GM23338 (cell line): ENCODE data around the gene FOXO3. TPM values are rescaled to one million over a fixed set of nuclear protein-coding genes. Genes with fewer than 3 reads are reported as not detected.

ENCODE experiments used
- ATAC-seq: fragments of 200-7000 bp; cut with Tn5 transposase; 3 replicates; pipeline ENCODE4 v1.9.1; 2020
- DNase-seq: peaks from one replicate; pipeline ENCODE4 v3.0.0-alpha.2; 2015; ENCODE audit warnings: low spot score
- H2AFZ ChIP-seq: fragments of 200-600 bp; sonication (generic); 2 replicates; pipeline ENCODE4 v1.8.0; 2016; ENCODE audit warnings: antibody characterized with exemption, mild to moderate bottlenecking, moderate library complexity
- H3F3A ChIP-seq: fragments of 200-600 bp; sonication (generic); replicated peaks from 2 replicates; pipeline ENCODE4 v1.8.0; 2017; ENCODE audit warnings: antibody characterized with exemption, mixed run types, low read depth
- H3K27ac ChIP-seq: fragments of 200-600 bp; sonication (generic); 2 replicates; pipeline ENCODE4 v1.6.1; 2016; ENCODE audit warnings: low read depth
- H3K27me3 ChIP-seq: fragments of 200-600 bp; sonication (generic); 2 replicates; pipeline ENCODE4 v1.8.0; 2016; ENCODE audit warnings: mild to moderate bottlenecking, mixed run types, moderate library complexity; ENCODE audit not compliant: insufficient read depth
- H3K36me3 ChIP-seq: fragments of 200-600 bp; sonication (generic); 2 replicates; pipeline ENCODE4 v1.8.0; 2016; ENCODE audit warnings: mild to moderate bottlenecking; ENCODE audit not compliant: insufficient read depth
- H3K4me1 ChIP-seq: fragments of 200-600 bp; sonication (generic); 2 replicates; pipeline ENCODE4 v1.8.0; 2016; ENCODE audit warnings: mild to moderate bottlenecking, moderate library complexity; ENCODE audit not compliant: insufficient read depth
- H3K4me2 ChIP-seq: fragments of 200-600 bp; sonication (generic); 2 replicates; pipeline ENCODE4 v1.7.1; 2017; ENCODE audit warnings: mixed run types
- H3K4me3 ChIP-seq: fragments of 200-600 bp; sonication (generic); 2 replicates; pipeline ENCODE4 v1.6.1; 2016; ENCODE audit warnings: mixed run types
- H3K79me2 ChIP-seq: fragments of 200-600 bp; sonication (generic); replicated peaks from 2 replicates; pipeline ENCODE4 v1.8.0; 2017; ENCODE audit warnings: mild to moderate bottlenecking; ENCODE audit not compliant: insufficient read depth
- H3K9me2 ChIP-seq: fragments of 200-600 bp; sonication (generic); 2 replicates; pipeline ENCODE4 v1.8.0; 2017; ENCODE audit not compliant: insufficient read depth
- H4K20me1 ChIP-seq: fragments of 200-600 bp; sonication (generic); replicated peaks from 2 replicates; pipeline ENCODE4 v1.8.0; 2017; ENCODE audit warnings: mild to moderate bottlenecking; ENCODE audit not compliant: insufficient read depth
- H3K27ac Mint-ChIP-seq: 2 replicates; pipeline ENCODE4 v1.8.0; 2020; ENCODE audit warnings: inconsistent platforms, mild to moderate bottlenecking, moderate library complexity, mixed read lengths
- H3K27me3 Mint-ChIP-seq: 3 replicates; pipeline ENCODE4 v1.8.0; 2022; ENCODE audit warnings: low read depth, mild to moderate bottlenecking, moderate library complexity, mixed read lengths, inconsistent platforms; ENCODE audit not compliant: insufficient read depth, poor library complexity
- H3K36me3 Mint-ChIP-seq: 3 replicates; pipeline ENCODE4 v1.8.0; 2021; ENCODE audit warnings: low read depth, mild to moderate bottlenecking, inconsistent platforms, moderate library complexity, mixed read lengths
- H3K4me1 Mint-ChIP-seq: 3 replicates; pipeline ENCODE4 v1.8.0; 2020; ENCODE audit warnings: mild to moderate bottlenecking, inconsistent platforms, mixed read lengths
- H3K4me3 Mint-ChIP-seq: 3 replicates; pipeline ENCODE4 v1.8.0; 2021; ENCODE audit warnings: moderate library complexity, mild to moderate bottlenecking, inconsistent platforms, mixed read lengths
- H3K9me3 Mint-ChIP-seq: 3 replicates; pipeline ENCODE4 v1.8.0; 2020; ENCODE audit warnings: moderate library complexity, mild to moderate bottlenecking, inconsistent platforms, mixed read lengths
- CREB1 ChIP-seq: fragments of 250-450 bp; sonication (Bioruptor Pico); IDR thresholded peaks from 2 replicates; pipeline ENCODE4 v1.5.0; 2020; ENCODE audit warnings: low read depth, mild to moderate bottlenecking, moderate library complexity
- CTCF ChIP-seq, 2 experiments: fragments of 200-600 bp in 1 of 2; sonication (generic) in 1 of 2; conservative IDR thresholded peaks; 2 replicates each; pipeline versions ENCODE4 v1.5.1 to v1.6.1; 2016 to 2017; ENCODE audit warnings: antibody characterized with exemption in 2 of 2, low read depth in 2 of 2, mild to moderate bottlenecking in 2 of 2, moderate library complexity in 1 of 2
- ETS1 ChIP-seq: IDR thresholded peaks from 2 replicates; pipeline ENCODE4 v1.6.1; 2016; ENCODE audit warnings: antibody characterized with exemption
- EZH2 ChIP-seq: fragments of 200-600 bp; sonication (generic); IDR thresholded peaks from one replicate; pipeline ENCODE4 v1.8.0; 2017; ENCODE audit warnings: antibody characterized with exemption, mild to moderate bottlenecking, low read depth; ENCODE audit not compliant: unreplicated experiment
- EZH2phosphoT487 ChIP-seq: fragments of 200-600 bp; sonication (generic); IDR thresholded peaks from one replicate; pipeline ENCODE4 v1.8.1; 2018; ENCODE audit warnings: antibody characterized with exemption; ENCODE audit not compliant: unreplicated experiment
- JUNB ChIP-seq: IDR thresholded peaks from one replicate; pipeline ENCODE4 v1.6.1; 2016; ENCODE audit warnings: antibody characterized with exemption; ENCODE audit not compliant: unreplicated experiment
- NANOG ChIP-seq: IDR thresholded peaks from 2 replicates; pipeline ENCODE4 v1.6.1; 2016; ENCODE audit warnings: antibody characterized with exemption, borderline replicate concordance
- POLR2AphosphoS5 ChIP-seq: IDR thresholded peaks from 2 replicates; pipeline ENCODE4 v1.6.1; 2016; ENCODE audit warnings: antibody characterized with exemption, low read depth
- REST ChIP-seq: IDR thresholded peaks from one replicate; pipeline ENCODE4 v1.6.1; 2018; ENCODE audit warnings: antibody characterized with exemption; ENCODE audit not compliant: unreplicated experiment
- STAT1 ChIP-seq: IDR thresholded peaks from one replicate; pipeline ENCODE4 v1.6.1; 2016; ENCODE audit warnings: antibody characterized with exemption; ENCODE audit not compliant: unreplicated experiment
- ZNF114 ChIP-seq: fragments of 250-450 bp; sonication (Bioruptor Pico); IDR thresholded peaks from 2 replicates; pipeline ENCODE4 v1.5.0; 2020; ENCODE audit warnings: mild to moderate bottlenecking, moderate library complexity
- polyA plus RNA-seq: library from polyadenylated mRNA; unstranded; fragments of >200 nt; fragmentation: Nextera tagmentation; extraction: Ambion mirVana; gene quantifications from 2 replicates; pipeline ENCODE4 v1.2.1, GENCODE V29; 2016
- total RNA-seq: library from RNA; depleted of rRNA; stranded (reverse); fragments of >200 nt; shearing (Covaris generic); gene quantifications from 2 replicates; pipeline ENCODE4 v1.2.3, GENCODE V29; 2014
- TF ChIP-seq, protein P1 (sequence below): fragments of 250-450 bp; sonication (Bioruptor Pico); IDR thresholded peaks from 2 replicates; pipeline ENCODE4 v1.5.0; 2020; ENCODE audit warnings: mild to moderate bottlenecking, moderate library complexity

FOXO3 gene
- total and polyA plus RNA-seq, 2 experiments from 2014 or later = 9.8 to 20.2 TPM

GRCh38 chr6:108693430-108694154 lies 132.9 kb downstream of the FOXO3 start (continued):
- TF ChIP-seq, protein P1, sequence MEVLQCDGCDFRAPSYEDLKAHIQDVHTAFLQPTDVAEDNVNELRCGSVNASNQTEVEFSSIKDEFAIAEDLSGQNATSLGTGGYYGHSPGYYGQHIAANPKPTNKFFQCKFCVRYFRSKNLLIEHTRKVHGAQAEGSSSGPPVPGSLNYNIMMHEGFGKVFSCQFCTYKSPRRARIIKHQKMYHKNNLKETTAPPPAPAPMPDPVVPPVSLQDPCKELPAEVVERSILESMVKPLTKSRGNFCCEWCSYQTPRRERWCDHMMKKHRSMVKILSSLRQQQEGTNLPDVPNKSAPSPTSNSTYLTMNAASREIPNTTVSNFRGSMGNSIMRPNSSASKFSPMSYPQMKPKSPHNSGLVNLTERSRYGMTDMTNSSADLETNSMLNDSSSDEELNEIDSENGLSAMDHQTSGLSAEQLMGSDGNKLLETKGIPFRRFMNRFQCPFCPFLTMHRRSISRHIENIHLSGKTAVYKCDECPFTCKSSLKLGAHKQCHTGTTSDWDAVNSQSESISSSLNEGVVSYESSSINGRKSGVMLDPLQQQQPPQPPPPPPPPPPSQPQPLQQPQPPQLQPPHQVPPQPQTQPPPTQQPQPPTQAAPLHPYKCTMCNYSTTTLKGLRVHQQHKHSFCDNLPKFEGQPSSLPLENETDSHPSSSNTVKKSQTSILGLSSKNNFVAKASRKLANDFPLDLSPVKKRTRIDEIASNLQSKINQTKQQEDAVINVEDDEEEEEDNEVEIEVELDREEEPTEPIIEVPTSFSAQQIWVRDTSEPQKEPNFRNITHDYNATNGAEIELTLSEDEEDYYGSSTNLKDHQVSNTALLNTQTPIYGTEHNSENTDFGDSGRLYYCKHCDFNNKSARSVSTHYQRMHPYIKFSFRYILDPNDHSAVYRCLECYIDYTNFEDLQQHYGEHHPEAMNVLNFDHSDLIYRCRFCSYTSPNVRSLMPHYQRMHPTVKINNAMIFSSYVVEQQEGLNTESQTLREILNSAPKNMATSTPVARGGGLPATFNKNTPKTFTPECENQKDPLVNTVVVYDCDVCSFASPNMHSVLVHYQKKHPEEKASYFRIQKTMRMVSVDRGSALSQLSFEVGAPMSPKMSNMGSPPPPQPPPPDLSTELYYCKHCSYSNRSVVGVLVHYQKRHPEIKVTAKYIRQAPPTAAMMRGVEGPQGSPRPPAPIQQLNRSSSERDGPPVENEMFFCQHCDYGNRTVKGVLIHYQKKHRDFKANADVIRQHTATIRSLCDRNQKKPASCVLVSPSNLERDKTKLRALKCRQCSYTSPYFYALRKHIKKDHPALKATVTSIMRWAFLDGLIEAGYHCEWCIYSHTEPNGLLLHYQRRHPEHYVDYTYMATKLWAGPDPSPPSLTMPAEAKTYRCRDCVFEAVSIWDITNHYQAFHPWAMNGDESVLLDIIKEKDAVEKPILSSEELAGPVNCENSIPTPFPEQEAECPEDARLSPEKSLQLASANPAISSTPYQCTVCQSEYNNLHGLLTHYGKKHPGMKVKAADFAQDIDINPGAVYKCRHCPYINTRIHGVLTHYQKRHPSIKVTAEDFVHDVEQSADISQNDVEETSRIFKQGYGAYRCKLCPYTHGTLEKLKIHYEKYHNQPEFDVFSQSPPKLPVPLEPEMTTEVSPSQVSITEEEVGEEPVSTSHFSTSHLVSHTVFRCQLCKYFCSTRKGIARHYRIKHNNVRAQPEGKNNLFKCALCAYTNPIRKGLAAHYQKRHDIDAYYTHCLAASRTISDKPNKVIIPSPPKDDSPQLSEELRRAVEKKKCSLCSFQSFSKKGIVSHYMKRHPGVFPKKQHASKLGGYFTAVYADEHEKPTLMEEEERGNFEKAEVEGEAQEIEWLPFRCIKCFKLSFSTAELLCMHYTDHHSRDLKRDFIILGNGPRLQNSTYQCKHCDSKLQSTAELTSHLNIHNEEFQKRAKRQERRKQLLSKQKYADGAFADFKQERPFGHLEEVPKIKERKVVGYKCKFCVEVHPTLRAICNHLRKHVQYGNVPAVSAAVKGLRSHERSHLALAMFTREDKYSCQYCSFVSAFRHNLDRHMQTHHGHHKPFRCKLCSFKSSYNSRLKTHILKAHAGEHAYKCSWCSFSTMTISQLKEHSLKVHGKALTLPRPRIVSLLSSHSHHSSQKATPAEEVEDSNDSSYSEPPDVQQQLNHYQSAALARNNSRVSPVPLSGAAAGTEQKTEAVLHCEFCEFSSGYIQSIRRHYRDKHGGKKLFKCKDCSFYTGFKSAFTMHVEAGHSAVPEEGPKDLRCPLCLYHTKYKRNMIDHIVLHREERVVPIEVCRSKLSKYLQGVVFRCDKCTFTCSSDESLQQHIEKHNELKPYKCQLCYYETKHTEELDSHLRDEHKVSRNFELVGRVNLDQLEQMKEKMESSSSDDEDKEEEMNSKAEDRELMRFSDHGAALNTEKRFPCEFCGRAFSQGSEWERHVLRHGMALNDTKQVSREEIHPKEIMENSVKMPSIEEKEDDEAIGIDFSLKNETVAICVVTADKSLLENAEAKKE = no peak
- no peak for TF ChIP-seq EZH2phosphoT487
- TF ChIP-seq CREB1 (CRISPR knock-in tag) = no peak
- no peak for TF ChIP-seq ZNF114
- TF ChIP-seq NANOG = no peak
- TF ChIP-seq JUNB = no peak
- no peak for TF ChIP-seq ETS1
- no peak for TF ChIP-seq STAT1

- Mint-ChIP-seq H3K36me3 (no peaks in the 10 kb centered on the region), H3K27ac (no peak overlapping the region), H3K9me3 (no peaks in the 10 kb centered on the region), H3K27me3 (peaks cover 2% of the 10 kb centered on the region), H3K4me1 (peaks cover 17% of the 10 kb centered on the region), H3K4me3 (no peak overlapping the region)
- Histone ChIP-seq H3K79me2 (no peaks in the 10 kb centered on the region), H3K4me1 (peaks cover 5% of the 10 kb centered on the region; the same call in 1 of the 2 replicates), H2AFZ (no peak overlapping the region), H3K4me3 (no peak overlapping the region), H3K27me3 (no peaks in the 10 kb centered on the region), H3K27ac (no peak overlapping the region), H3K36me3 (no peaks in the 10 kb centered on the region), H4K20me1 (no peaks in the 10 kb centered on the region), H3K4me2 (no peak overlapping the region), H3K9me2 (peaks cover 9% of the 10 kb centered on the region; the same call in 1 of the 2 replicates), H3F3A (no peaks in the 10 kb centered on the region)
- no peak for ATAC-seq
- no peak for DNase-seq
- TF ChIP-seq CREB1 (CRISPR knock-in tag) = no peak
- no peak for TF ChIP-seq REST
- no peak for TF ChIP-seq EZH2
- no peak for TF ChIP-seq POLR2AphosphoS5
- no peak for TF ChIP-seq ZNF114
- TF ChIP-seq CTCF (conservative IDR thresholded peaks at IDR 0.05; ENCODE audit: low read depth in 2 of 2) = no peak
These were observed 134.1 kb downstream of the FOXO3 start for GRCh38 chr6:108694816-108695215.
